G401.6 (cell line): ENCODE results near the gene ECE1.

Experiments used
- FAIRE-seq: peaks from 2 replicates; lab custom pipeline; 2012; peaks lifted over from hg19 to GRCh38; lab: Jason Lieb, UNC

The ECE1 gene

GRCh38 chr1:21289700-21290545 is at the start of gene ECE1:
ECE1 (minus strand) TSS chr1:21290463; CDS start chr1:21290414, 49 bp downstream.
- FAIRE-seq, result no peak

- FAIRE-seq, result no peak
Measured at GRCh38 chr1:21339356-21340229, 49.3 kb upstream of the ECE1 start.

GRCh38 chr1:21338573-21339355 is 48.5 kb upstream of the ECE1 start:
- no peak for FAIRE-seq

GRCh38 chr1:21337928-21338572 is 47.8 kb upstream of the ECE1 start:
- no peak for FAIRE-seq

- FAIRE-seq, result no peak
Measured at GRCh38 chr1:21337454-21337927, 47.2 kb upstream of the ECE1 start.

GRCh38 chr1:21337010-21337437 is 46.8 kb upstream of the ECE1 start:
- no peak for FAIRE-seq

GRCh38 chr1:21335750-21336224 is 45.5 kb upstream of the ECE1 start:
- FAIRE-seq, result no peak

- no peak for FAIRE-seq
Measured at GRCh38 chr1:21335088-21335691, 44.9 kb upstream of the ECE1 start.

GRCh38 chr1:21334214-21335087 is 44.2 kb upstream of the ECE1 start:
- FAIRE-seq, result peak; percentile 49

GRCh38 chr1:21333824-21334213 is 43.6 kb upstream of the ECE1 start:
- FAIRE-seq, result no peak

- FAIRE-seq, result no peak
Measured at GRCh38 chr1:21332554-21333311, 42.5 kb upstream of the ECE1 start.

- FAIRE-seq, result no peak
Measured at GRCh38 chr1:21331752-21332478, 41.7 kb upstream of the ECE1 start.

GRCh38 chr1:21330544-21330943 is 40.3 kb upstream of the ECE1 start:
- FAIRE-seq, result no peak

GRCh38 chr1:21329209-21329844 is 39.1 kb upstream of the ECE1 start:
- peak; percentile 97 for FAIRE-seq

- no peak for FAIRE-seq
Measured at GRCh38 chr1:21327566-21328323, 37.5 kb upstream of the ECE1 start.

- FAIRE-seq, result no peak
Measured at GRCh38 chr1:21326861-21327344, 36.6 kb upstream of the ECE1 start.

- FAIRE-seq, result no peak
Measured at GRCh38 chr1:21325731-21326387, 35.6 kb upstream of the ECE1 start.
